Ovary (tissue), 9 donors: ENCODE measurements around the gene HLA-DMB. TPM values are rescaled to one million over a fixed set of nuclear protein-coding genes. Genes with fewer than 3 reads are reported as not detected.

Experiments used
- DNase-seq, 5 donors: peaks; one replicate each; pipeline ENCODE4 v3.0.0-alpha.2; 2019 to 2020
- H3K27ac ChIP-seq, 2 donors: fragments of 200-600 bp; one replicate each; pipeline versions ENCODE4 v1.5.1 to v1.8.0; 2019 to 2022
- H3K27me3 ChIP-seq: fragments of 200-600 bp; one replicate; pipeline ENCODE4 v1.8.0; 2022
- H3K36me3 ChIP-seq: fragments of 200-600 bp; sonication (generic); one replicate; pipeline ENCODE4 v1.5.1; 2019
- H3K4me1 ChIP-seq: one replicate; pipeline ENCODE4 v1.8.1; 2013; ENCODE audit warnings: mild to moderate bottlenecking, moderate library complexity; ENCODE audit not compliant: insufficient read depth
- H3K4me3 ChIP-seq: fragments of 200-600 bp; sonication (generic); one replicate; pipeline ENCODE4 v1.5.1; 2017
- H3K9me3 ChIP-seq, 2 donors: fragments of 200-600 bp in 1 of 2; sonication (generic) in 1 of 2; one replicate each; pipeline versions ENCODE4 v1.5.1 to v1.8.1; 2013 to 2019; ENCODE audit warnings: mild to moderate bottlenecking in 1 of 2, moderate library complexity in 1 of 2
- CTCF ChIP-seq, 3 donors: fragments of 450-650 bp in 2 of 3; fragments of 200-600 bp in 1 of 3; IDR thresholded peaks; one replicate each; pipeline versions ENCODE4 v1.5.1 to v1.8.0; 2016 to 2022; ENCODE audit warnings: antibody characterized with exemption in 3 of 3, mild to moderate bottlenecking in 1 of 3
- EP300 ChIP-seq: sonication (generic); formaldehyde crosslinking; IDR thresholded peaks from one replicate; pipeline ENCODE4 v1.6.1; 2017; ENCODE audit warnings: antibody characterized with exemption
- POLR2A ChIP-seq: fragments of 450-650 bp; IDR thresholded peaks from one replicate; pipeline ENCODE4 v1.6.1; 2017; ENCODE audit warnings: antibody characterized with exemption, mild to moderate bottlenecking, moderate library complexity
- WGBS, 3 donors: extraction: QIAGEN DNeasy Blood & Tissue Kit in 1 of 3; methylation state at CpG; one replicate each; pipeline versions ENCODE4 v1.1.5 to v1.1.7; 2013 to 2017; 5-methylcytosine and 5-hydroxymethylcytosine counted together
- intact Hi-C, 4 donors: fragments of 100-400 bp; cut with DNase I; formaldehyde crosslinking; loops; one replicate each; pipeline versions ENCODE4 v1.11.0 to v1.15.1; 2022 to 2023
- polyA plus RNA-seq, 2 donors: library from polyadenylated mRNA; stranded (reverse); fragments of 200-250 nt in 1 of 2; fragments of 350-450 nt in 1 of 2; fragmentation: Illumina TruSeq in 1 of 2; extraction: RNeasy Lipid Tissue Mini Kit (QIAGEN cat#74804) in 1 of 2; gene quantifications; one replicate each; pipeline ENCODE4 v1.2.3, GENCODE V29; 2013 to 2014
- total RNA-seq, 7 donors: library from RNA; depleted of rRNA in 2 of 7; stranded (reverse); fragments of >200 nt in 2 of 7; fragmentation: NEBNext Ultra II Directional in 3 of 7; extraction: Animal tissue kit (Norgen Biotek cat#: 25700) in 3 of 7; gene quantifications; one replicate each; pipeline versions ENCODE4 v1.1.0 to v1.2.4, GENCODE V29; 2016 to 2023
- donor health status: DM: no; HTN: no; CAD: no; lungs with moderate emphysema.
- donor health status: DM: no; HTN: no; CAD: no.
- donor health status: Bipolar disorder and iron deficiency.
- donor health status: DM: yes; HTN: yes; CAD: no.
- donor health status: DM: no; HTN: no; CAD: no.
- donor health status: DM: yes; HTN: yes; CAD: no.

HLA-DMB gene
- total and polyA plus RNA-seq, 9 donors, result 4.3 to 70.0 (median 12.0) TPM

- Histone ChIP-seq H3K36me3 (no peaks in the 10 kb centered on the region), H3K27ac (no peak overlapping the region), H3K4me1 (no peaks in the 10 kb centered on the region), H3K9me3 (no peaks in the 10 kb centered on the region), H3K27me3 (no peaks in the 10 kb centered on the region), H3K4me3 (no peak overlapping the region)
- WGBS, 3 donors, result 53 to 68% (median 58%) methylated on average over 2 of the region's 2 CpGs
- TF ChIP-seq EP300 (no peak), POLR2A (no peak), CTCF (IDR thresholded peaks at IDR 0.05) (no peak)
- intact Hi-C loops, result no loop called here
- DNase-seq, result no peak
Observed at GRCh38 chr6:32920715-32921114, 20.1 kb downstream of the HLA-DMB start.

DNA sequence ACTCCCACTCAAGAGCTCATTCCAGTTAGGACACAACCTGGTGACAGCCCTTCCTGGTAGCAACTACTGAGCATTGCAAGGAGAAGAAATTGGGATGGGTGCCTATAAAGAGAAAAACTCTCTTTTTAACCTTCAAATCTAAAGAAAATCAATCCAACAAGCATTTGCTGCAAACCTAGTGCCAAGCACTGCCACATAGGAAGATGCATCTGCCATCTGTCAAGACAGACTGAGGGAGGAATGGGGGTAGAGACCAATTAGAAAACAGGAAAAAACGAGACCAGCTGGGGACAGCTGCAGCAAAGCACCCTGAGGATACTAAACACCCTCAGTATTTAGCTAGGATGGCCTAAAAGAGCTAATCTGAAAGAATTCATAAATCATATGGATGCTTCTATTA lies 27.9 kb downstream of the HLA-DMB start:
- Histone ChIP-seq H3K4me3 (no peak overlapping the region), H3K9me3 (no peaks in the 10 kb centered on the region), H3K36me3 (no peaks in the 10 kb centered on the region), H3K27ac (no peak overlapping the region), H3K27me3 (no peaks in the 10 kb centered on the region), H3K4me1 (no peaks in the 10 kb centered on the region)
- TF ChIP-seq POLR2A (no peak), CTCF (IDR thresholded peaks at IDR 0.05) (no peak), EP300 (no peak)
- intact Hi-C loops, result no loop called here
- 23 to 37% (median 26%) methylated on average over 1 of the region's 1 CpG for WGBS, 3 donors
- no peak for DNase-seq

- H3K36me3 ChIP-seq, result no peaks in the 10 kb centered on the region
- H3K4me3 ChIP-seq, result no peak overlapping the region
- H3K27me3 ChIP-seq, result no peaks in the 10 kb centered on the region
- TF ChIP-seq EP300, result no peak
- no peak for TF ChIP-seq POLR2A
- no peak for TF ChIP-seq CTCF (IDR thresholded peaks at IDR 0.05)
- intact Hi-C loops, result no loop called here
- no peaks in the 10 kb centered on the region for H3K4me1 ChIP-seq
- H3K27ac ChIP-seq, result no peak overlapping the region
- 11 to 35% (median 17%) methylated on average over 2 of the region's 2 CpGs for WGBS, 3 donors
- no peaks in the 10 kb centered on the region for H3K9me3 ChIP-seq
- DNase-seq, result no peak
Observed at GRCh38 chr6:32908897-32909296, 31.9 kb downstream of the HLA-DMB start.

DNA sequence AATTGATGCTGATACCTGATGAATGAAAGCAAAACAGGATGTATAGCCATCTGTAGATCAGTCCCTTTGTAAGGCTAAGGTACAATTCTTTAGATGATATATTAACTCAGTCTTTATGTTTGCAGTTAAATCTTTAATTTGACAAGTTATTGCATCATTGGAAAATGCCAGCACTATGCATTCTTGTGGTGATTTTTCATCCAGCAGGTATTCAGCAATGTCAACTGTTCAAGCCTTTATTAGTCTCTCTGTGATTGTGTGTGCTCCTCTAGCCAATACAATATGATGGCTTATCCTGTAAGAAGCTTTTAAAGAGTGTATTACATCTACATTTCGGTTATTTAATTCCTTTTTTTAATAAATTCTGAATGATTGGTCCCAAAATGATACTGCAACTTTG lies 34.3 kb downstream of the HLA-DMB start:
- no peak for DNase-seq
- H3K4me1 ChIP-seq, result no peaks in the 10 kb centered on the region

More for the DNA sequence above, 34.3 kb downstream of the HLA-DMB start:
- Histone ChIP-seq H3K27me3 (no peaks in the 10 kb centered on the region), H3K4me3 (no peak overlapping the region), H3K36me3 (no peaks in the 10 kb centered on the region), H3K9me3 (no peaks in the 10 kb centered on the region), H3K27ac (no peak overlapping the region)
- TF ChIP-seq CTCF (IDR thresholded peaks at IDR 0.05) (no peak), EP300 (no peak), POLR2A (no peak)
- intact Hi-C loops, result no loop called here
- WGBS, 3 donors, result 87 to 93% (median 88%) methylated on average over 1 of the region's 1 CpG
